T follicular helper cell (primary cell): Measurements from ENCODE around the gene DPYSL4.

Source experiments
- DNase-seq: peaks from one replicate; pipeline ENCODE4 v3.0.0-alpha.2; 2020; ENCODE audit warnings: low read depth

Gene DPYSL4

DNA sequence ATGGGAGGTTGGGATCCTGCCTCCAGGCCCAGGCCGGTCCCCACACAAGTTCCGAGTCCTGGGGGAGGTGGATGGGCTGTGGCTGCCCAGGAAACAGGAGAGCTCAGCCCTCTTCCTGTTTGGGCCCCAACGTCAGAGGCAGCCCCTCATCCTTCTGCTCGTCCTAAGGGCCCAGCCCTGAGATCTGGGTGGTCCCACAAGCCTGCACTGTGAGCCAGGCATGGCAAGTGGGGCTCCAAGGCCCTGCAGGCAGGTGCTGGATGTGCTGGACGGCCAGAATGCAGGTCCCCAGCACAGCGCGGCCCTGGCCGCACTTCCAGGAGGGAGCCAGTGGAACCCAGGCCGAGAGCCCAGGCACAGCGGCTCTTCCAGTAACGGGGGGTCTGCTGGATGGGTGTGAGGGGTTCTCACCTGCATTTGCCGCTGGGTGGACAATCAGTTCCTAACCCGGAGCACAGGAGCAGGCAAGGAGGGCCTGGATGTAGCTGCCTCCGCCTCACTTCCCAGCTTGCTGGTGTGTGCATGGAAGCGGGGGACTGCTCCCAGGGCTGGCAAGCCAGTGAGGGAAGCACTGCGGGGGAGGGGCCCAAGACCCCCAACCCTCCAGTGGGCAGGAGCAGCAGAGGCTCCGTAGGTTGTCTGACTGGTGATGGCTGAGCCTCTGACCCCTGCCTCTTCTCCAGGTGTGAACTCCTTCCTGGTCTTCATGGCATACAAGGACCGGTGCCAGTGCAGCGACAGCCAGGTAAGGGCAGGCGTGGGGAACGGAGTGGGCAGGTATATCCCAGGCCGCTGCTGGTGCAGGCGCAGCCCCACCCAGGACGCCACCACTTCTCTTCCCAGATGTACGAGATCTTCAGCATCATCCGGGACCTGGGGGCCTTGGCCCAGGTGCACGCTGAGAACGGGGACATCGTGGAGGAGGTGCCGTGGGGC lies 9.7 kb downstream of the DPYSL4 start:
- DNase-seq: no peak

DNA sequence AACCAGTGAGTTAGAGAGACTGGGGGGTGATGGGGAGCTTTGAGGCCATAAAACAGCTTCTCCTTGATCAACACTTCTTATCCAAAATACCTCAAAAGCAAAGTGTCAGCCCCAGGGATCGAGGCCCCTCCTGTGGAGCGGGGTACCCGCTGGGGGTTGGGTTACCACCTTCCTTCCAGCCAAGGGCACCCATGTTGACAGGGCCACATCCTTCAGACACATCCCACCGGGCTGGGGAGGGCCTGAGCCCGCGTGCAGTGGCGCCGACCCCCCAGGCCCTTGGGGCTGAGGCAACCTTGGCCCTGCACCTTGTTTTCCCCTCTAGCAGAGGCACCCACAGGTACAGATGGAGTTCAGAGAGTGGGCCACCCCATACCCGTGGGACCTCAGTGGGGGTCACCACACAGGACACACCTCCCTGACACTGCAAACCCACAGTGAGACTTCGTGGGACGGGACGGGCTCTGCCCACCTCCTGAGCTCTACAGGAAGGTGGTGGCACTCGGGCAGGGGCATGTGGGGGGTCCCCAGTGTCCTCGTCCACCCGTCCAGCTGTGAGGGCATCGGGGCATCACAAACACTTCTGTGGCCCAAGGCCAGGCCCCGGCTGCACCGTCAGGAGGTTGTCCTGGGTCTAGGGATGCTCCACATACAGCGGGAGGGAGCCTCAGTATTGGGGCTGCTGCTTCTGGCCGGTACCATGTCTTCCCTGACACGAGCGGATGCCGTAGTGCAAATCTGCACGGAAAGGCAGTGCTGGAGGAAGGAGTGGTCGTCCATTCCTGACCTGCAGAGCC lies 10.7 kb downstream of the DPYSL4 start:
- DNase-seq: no peak

DNA sequence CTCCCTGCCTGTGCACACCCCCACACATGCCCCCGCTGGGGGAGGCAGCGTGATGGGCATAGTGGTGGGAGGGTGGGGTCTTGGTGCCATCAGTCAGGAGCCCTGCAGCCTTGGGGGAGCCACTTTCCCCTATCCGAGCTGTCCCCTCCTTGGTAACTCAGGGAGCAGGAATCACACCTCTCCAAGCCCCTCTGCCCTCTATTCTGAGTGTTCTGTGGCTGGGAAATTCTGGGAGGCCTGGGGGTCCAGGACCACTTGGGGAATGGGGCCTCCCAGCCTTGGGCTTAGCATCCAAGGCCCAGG lies 11.3 kb downstream of the DPYSL4 start:
- no peak for DNase-seq

DNA sequence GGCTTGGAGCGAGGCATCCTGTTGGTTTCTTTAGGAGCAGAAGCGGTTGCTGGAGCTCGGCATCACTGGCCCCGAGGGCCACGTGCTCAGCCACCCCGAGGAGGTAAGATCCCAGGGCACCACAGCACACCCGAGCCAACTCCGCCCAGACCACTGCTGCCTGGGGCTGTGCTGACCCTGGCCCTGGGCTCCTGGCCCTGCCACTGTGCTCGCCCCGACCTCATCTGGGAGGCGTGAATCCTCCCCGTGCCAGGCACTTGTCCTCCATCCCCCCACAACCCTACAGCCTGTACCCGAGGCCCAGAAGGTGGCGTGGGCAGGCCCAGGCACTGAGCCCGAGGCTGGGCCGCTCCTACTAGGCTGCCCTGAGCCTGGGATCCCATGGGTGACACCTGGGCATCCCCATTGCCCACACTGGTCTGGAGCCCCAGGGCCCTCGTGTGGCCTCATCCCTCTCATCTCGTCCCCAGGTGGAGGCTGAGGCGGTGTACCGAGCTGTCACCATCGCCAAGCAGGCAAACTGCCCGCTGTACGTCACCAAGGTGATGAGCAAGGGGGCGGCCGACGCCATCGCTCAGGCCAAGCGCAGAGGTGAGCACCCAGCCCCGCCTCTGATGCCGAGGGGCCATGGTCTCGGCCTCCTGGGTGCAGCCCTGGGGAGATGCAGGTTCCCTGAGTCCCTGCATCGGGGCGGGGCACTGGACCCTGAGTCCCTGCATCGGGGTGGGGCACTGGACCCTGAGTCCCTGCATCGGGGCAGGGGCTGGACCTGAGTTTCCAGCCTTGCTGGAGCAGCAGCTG lies 11.8 kb downstream of the DPYSL4 start:
- no peak for DNase-seq

DNA sequence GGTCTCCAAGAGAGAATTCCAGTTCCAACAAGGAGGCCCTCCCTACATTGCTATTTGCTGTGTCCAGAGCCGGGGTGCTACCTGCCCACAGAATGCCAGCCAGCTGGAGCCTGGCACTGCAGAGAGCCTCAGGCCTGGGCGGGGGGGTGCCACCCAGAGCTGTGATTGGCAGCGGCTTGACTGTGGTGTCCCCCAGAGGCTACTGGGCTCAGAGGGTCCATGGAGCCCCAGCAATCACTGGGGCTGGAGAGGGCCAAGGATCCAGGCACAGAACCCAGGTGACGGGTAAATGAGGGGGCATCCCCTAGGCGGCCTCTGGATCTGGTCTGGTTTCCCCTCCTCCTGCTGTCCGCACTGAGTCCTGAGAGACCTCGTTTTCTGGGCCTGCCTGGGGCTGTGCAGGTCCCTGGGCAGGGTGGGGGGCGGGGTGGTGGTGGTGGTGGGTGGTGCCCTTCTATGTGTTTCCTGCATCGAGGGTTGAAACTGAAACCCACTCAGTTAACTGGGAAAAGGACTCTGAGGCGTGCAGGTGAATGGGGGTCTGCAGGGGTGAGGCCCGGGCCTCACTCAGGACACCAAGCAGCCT lies 12.6 kb downstream of the DPYSL4 start:
- no peak for DNase-seq

DNA sequence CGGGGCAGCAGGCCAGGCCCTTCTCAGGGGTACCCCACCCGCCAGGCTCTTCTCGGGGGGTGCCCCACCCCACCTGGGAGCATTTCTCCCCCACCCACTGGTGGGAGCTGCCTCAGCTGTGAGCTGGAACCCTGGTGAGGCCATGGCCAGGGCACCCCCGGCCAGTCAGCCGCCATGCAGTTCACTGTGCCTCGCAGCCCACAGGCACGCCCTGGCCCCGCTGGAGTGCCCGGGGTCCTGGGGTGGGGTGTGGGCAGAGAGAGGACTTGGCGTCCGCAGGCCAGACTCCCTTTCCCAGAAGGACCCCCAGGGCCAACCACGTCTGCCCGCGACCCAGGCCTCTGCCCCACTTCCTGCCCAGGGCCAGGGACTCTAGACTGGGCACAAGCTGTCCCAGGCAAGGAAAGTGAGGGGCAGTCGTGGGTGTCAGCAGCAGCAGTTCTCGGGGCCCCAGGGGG lies 13.1 kb downstream of the DPYSL4 start:
- no peak for DNase-seq

DNA sequence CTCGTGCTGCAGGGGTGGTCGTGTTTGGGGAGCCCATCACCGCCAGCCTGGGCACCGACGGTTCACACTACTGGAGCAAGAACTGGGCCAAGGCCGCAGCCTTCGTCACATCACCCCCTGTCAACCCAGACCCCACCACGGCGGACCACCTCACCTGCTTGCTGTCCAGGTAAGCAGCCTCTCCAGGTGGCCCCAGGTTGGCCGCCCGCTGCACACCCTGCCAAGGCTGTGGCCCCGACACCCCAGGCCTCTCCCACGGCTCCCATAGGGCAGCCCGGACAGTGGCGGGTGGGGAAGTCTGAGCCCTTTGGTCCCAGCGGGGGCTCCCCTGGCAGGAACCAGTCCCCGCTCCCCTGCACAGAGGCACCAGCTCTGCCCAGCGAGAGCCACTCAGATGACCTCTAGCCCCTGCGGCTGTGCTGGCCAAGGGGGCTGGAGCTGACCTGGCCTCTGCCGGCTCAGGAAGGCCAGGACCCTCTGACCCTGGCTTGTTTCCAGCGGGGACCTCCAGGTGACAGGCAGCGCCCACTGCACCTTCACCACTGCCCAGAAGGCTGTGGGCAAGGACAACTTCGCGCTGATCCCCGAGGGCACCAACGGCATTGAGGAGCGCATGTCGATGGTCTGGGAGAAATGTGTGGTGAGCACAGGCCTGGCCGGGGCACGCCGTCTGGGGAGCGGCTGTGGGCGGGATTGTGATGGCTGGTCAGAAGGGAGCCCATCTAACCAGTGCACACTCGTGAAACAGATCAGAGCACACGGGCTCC lies 13.8 kb downstream of the DPYSL4 start:
- no peak for DNase-seq

DNA sequence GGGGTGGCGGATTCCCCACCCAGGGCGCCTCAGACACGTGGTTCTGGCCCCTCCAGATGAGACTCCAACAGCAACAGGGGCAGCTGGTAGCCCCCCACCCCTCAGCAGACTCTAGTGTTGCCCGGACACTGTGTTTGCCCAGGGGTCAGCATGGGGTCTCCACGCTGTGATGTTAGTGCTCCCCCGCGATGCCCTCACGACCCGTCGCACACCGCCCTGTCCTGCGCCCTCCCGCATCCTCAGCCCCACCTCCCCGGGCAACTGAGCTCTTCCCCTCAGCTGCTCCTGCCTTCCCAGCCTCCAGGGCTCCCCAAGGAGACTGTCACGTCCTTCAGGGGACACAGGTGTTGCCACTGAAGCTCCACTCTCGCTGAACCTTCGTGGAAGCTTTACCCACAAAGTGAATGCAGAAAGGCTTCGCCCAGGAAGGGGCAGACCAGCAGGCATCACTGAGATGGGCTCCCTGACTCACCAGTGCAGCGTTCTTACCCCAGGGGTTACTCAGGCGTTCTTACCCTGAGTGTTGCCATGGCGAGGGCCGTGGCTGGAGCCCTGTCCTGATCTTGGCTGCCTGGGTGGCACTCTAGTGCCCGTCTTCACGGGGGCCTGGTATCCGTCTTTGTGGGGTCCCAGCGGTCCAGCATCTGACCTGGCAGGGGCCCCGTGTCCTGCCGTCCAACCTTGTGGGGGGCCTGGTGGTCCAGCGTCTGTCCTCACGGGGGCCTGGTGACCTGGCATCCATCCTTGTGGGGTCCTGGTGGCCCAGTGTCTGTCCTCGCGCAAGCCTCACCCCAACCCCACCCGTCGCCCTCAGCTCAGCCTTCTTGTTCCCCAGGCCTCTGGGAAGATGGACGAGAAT lies 14.6 kb downstream of the DPYSL4 start:
- DNase-seq: no peak

DNA sequence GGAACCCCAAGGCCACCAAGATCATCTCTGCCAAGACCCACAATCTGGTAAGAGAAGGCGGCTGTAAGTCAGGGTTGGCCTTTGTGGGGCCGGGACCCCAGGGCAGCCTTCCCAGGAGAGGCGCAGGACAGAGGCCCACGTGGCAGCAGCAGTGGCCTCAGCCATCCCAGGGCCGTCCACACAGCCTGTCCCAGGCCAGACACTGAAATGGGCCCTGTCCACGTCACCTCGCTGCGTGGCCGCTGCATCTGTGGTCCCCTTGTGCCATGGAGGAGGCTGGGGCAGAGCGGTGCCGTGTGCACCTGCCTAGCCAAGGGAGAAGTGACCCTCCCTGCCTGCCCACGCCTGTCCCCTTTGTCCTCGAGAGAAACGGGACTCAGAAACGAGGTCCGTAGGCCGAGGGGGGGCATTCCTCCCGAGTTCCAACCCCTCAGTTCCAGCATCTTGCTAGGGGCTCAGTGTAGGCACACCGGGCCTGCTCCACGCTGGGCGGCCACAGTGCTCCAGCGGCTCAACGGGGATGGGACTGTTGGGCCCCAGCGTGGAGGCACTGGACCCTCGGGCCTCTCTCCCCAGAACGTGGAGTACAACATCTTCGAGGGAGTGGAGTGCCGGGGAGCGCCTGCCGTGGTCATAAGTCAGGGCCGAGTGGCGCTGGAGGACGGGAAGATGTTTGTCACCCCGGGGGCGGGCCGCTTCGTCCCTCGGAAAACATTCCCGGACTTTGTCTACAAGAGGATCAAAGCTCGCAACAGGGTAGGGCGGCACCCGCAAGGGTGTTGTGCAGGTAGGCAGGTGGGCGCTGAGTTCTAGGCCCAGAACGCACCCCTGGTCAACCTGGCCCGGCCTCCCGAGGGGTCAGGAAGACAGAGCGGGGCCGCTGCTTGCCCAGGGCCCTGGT lies 15.6 kb downstream of the DPYSL4 start:
- no peak for DNase-seq

DNA sequence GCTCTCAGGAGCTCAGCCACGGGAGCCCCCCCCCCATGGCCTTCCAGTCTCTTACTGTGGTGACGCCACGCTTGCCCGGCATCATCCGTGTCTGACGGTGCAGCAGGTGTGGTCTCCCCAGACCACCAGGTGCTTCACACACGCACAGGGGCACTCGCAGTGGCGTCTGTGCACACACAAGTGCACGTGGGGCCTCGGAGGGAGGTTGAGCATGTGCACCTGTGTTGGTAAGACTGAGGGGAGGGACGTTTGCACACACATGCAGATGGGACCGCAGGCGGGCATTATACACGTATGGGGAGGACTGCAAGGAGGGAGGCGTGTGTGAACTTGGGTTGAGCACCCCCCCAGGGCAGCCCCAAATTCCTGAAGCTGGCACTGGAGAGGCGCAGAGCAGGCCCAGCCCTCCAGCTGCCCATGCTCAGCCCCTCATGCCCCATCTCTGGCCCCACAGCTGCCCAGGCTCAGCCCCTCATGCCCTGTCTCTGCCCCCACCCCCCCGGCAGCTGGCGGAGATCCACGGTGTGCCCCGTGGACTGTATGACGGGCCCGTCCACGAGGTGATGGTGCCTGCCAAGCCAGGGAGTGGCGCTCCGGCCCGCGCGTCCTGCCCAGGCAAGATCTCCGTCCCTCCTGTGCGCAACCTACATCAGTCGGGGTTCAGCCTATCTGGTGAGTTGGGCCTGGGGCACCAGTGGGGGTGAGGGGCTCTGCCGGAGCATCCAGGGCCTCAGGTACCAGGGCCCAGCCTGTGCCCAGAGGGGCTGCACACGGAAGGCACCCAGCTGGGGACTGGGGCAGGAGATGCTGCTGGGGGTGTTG lies 16.7 kb downstream of the DPYSL4 start:
- DNase-seq: no peak

DNA sequence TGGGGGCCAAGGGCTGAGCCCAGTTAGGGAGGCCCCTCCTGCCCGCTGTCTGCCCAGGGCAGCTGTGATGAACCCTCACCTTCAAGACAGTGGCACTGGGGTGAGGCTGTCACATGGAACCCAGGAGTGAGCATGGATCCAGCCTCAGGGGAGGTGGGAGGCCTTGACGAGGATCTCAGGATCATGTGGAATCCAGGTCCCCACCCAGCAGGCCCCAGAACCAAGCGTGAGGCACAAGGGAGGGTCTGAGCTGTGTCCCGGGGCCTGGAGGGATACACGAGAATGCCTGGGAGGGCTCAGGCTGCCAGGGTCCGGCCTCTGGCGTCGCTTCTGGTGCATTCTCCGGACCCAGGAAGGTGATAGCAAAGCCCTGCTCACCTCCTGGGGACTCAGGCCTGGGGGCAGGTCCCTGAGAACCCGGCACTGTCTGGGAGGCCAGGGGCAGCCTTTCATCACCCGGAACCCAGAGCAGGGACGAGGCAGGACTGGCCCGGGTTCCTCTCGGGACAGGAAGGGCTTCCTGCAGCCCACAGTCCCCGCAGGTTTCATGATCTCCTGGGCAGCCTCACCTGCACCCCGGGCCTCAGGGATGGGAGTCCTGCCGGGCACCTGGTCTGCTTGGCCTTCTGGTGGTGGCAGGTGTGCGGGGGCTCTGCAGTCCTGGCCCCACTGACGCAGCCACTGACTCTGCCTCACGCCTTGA lies 17.5 kb downstream of the DPYSL4 start:
- DNase-seq: no peak

DNA sequence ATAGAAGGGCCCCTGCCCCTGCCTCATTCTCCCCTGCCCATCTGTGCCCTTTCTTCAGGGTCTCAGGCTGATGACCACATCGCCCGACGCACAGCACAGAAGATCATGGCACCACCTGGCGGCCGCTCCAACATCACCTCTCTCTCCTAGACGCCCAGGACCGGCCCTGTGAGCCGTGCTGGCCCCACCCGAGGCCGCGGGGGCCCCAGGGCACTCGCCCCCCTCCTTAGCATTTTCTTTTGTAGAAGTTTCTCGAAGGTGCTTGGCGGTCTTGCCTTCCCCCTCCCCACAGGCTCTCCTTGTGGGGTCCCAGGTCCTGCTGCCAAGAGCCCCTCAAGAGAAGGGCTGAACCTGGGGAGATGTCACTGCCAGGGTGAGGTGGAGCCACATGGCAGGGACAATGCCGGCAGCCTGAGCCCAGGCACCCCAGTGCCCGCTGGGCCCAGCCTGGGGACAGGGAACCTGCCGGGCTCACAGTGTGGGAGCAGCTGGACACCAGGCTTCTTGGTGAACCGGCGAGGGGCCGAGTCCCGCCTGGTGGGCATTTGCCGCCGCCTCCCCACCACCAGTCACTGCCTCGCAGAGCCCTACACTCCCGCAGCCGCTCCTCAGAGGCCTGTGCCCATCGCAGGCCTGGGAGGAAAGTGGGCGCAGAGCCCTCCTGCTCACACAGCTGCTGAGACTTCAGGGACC lies 18.2 kb downstream of the DPYSL4 start:
- no peak for DNase-seq

DNA sequence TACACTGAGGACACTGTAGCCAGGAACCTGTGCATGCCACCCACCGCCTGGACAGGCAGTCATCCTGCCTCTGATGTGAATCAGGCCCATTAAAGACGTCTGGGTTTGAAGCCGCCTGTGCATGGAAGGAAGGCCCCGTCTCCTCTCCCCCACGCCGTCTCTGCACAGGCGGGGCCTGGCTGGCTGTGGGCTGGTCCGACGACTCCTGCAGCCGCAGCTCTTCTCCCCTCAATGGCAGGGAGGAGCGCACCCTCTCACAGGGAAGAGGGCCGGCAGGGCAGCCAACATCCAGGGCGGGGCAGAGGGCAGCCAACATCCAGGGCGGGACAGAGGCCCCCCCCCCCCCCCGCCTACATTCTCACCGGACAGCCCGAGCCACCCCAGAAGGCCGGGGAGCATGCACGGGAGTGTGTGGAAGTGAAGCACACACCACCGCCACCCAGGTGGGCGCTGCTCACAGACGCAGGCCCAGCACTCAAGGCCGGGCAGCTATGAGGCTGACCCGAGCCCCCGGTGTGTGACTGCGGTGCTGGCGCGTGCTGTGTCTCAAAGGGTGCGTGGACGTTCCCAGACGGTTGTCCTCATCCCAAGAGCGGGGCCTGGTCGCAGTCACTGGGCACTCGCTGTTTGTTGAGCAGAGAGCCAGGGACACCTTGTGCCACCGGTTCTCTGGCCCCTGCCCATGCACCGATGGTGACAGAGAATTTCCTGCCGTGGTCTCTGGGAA lies 19.1 kb downstream of the DPYSL4 start:
- DNase-seq: no peak

DNA sequence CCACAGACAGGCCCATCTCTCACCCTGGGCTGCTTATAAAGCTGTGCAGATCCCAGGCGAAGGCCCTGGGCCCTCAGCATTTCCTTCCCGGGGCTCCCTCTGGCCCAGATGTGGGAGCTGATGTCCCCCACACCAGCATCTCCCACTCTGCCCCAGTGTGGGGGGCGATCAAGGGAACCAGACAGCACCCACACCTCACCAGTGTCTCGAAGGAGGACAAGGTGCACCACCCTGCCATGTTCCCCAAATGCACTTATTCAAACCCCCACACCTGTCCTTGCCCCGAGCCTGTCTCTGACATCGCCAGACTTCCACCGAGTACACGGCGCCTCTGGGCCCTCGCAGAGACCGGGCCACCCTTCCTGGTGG lies 19.6 kb downstream of the DPYSL4 start:
- no peak for DNase-seq

DNA sequence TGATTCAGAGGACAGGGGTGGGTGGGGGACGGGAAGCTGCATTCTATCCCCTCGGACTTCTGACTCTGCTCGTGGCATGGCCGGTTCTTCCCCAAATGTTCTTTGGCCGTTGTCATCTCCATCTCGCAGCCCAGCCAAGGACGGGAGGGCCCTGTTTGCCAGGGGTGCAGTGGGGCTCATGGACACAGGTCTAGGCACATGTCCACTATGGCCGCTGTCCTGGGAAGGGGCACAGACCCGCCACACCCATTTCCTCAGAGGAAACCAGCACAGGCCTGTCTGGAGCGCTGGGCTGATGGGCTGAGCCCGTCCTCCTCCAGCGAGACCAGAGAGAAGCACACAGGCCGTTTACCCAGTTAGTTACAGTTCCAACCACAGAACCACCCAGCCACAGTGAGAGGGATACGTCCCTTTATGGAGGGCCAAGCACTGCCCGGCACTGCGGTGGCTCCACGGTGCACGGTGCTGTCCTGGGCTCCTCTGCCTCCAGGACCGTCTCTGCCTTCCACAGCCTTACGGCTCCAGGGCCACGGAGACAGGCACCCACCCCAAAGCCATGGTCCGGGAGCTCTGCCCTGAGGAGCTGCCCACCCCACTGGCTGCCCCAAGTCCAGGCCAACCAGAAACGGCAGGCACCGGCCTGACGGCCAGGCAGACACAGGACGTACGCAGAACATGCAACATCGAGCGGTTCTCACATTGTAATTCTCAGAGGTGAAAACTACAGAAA lies 20.2 kb downstream of the DPYSL4 start:
- no peak for DNase-seq
